RKO (cell line): ENCODE measurements around the gene NBAS.
"Not testable (repeated sequence)": the region's sequence is repeated elsewhere in the genome, so short reads cannot be mapped to it uniquely, and the experiment has no call there.

Experiments
- DNase-seq: peaks from one replicate; pipeline ENCODE4 v3.0.0-alpha.2; 2016; ENCODE audit warnings: low spot score

Gene NBAS

DNA sequence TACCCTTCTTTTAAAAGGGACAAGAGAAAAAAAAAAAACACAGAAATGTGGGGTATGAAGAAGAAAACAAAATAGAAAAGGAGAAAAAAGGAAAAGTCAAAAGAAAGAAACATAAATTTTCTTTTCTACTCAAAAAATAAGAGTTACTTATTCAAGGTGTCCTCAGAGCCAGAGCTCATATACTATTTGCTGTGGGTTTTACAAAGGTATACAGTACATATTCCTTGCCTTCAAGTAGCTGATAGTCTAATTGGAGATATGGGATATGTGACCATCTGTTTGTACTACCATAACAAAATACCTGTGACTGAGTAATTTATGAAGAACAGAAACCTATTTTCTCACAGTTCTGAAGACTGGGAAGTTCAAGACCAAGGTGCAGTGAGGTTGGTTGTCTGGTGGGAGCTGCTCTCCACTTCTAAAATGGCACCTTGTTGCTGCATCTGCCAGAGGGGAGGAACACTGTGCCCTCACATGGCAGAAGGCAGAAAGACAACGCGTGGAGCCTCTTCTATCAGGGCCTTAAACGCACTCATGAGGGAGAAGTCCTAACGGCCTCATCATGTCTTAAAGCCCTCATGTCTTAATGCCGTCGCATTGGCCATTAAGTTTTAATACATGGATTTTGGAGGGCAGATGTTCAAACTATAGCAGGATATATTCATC is 33.9 kb downstream of the NBAS start:
- DNase-seq, result peak; percentile 21

DNA sequence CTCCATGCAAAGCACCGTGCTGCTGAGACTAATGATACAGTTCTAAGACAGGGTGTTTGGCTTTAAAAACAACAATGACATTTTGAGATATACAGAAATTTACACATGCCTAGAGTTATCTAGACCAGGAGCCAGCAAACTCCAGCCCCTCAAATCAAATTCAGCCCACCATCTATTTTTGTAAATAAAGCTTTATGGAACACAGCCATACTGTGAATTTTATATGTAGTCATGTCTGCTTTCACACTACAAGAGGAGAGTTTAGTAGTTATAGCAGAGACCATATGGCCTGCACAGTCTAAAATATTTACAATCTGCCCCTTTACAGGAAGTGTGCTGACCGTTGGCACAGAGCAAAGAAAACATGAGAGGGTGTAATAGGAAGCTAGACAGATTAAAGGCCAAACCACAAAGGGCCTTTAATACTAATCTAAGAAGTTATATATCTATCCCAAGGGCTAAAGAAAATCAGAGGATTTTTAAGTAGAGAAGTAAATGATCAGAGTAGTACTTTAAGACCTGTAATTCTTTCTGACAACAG is 39.4 kb downstream of the NBAS start:
- DNase-seq, result no peak

DNA sequence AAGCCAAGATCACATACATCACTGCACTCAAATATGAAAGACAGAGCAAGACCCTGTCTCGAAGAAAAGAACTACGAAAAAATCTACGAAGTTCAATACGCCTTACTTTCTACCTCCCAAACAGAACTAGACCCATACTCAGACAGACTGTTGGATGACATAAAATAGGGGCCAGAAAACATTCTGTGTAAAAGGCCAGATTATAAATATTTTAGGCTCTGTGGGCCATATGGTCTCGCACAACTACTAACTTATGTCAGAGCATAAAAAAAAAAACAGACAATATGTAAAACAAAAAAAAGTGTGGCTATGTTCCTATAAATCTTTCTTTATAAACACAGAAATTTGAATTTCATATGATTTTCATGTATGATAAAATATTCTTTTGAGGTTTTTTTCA is 40.8 kb downstream of the NBAS start:
- DNase-seq, result no peak

DNA sequence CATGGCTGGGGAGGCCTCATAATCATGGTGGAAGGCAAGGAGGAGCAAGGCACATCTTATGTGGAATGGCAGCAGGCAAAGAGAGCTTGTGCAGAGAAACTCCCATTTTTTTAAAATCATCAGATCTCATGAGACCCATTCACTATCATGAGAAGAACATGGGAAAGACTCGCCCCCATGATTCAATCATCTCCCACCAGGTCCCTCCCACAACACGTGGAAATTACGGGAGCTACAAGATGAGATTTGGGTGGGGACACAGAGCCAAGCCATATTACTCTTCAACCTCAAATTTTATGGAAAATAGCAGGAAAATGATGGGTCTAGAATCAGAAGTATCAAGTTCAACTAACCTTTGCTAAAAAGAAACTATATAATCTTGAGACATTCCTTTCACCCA is 42.4 kb downstream of the NBAS start:
- not testable (repeated sequence) for DNase-seq

DNA sequence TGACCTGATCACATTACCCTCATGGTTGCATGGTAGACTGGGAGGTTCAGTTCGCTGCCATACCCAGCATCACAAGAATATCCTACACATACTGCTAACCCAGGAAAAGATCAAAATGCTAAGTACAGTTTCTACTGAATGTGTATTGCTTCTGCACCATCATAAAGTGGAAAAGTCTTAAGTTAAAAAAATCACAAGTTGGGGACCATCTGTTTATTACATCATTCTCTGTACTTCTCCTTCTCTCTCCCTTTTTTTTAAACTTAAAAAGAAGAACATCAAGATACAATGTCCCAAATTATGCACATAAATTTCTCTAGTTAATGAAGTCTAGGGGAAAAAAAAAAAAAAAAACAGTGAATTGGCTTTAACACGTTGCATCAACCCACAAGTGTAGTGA is 43.3 kb downstream of the NBAS start:
- no peak for DNase-seq

DNA sequence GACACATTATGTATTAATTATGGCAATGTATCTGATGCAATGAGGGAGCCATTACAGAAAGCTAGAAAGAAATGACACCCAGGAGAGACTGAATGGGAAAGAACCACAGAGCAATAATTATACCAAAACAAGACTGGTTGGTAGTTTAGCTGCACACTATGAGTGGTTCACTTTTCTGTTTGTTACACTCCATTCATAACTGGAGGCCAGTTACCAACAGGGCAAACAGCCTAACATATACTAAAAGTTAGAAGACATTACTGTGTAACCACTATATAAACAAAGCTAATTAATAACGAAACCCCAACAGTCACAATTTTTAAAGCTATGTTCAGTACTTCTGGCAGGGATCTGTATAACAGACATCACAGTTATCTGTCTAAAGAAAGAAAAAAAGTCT is 49.4 kb downstream of the NBAS start:
- DNase-seq, result no peak

DNA sequence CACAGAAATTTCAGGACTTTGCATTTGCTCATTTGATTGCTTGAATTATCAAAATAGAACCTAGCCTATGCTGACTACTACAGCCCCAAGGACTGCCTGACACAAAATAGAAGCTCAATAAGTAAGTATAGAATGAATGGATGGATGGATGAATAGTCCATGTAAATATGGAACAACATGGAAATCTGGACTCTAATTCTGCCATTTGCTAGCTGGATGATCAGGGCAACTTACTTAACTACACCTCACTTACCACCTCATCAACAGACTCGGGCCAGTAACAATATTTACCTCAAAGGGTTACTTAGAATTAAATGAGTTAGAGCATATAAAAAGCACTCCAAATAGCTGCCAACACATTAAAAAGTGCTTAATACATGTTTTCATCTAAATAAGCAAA is 50.6 kb downstream of the NBAS start:
- no peak for DNase-seq

DNA sequence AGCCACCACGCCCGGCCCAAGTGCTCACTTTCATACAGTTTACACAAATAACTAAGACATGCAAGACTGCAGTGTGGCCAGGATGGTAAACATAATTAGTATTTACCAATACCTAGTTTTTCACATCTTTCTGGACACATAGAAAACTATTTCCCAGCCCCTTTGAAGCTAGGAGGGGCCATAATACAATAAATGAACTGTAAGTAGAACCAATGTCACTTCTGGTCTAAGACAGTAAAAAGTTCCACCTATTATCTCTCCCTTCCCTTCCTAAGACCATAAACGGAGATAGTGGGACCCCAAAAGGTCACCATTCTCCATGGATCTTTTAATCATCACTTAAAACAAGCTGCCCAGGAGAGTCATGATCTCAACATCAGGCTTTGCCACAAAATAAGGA is 51.0 kb downstream of the NBAS start:
- no peak for DNase-seq

DNA sequence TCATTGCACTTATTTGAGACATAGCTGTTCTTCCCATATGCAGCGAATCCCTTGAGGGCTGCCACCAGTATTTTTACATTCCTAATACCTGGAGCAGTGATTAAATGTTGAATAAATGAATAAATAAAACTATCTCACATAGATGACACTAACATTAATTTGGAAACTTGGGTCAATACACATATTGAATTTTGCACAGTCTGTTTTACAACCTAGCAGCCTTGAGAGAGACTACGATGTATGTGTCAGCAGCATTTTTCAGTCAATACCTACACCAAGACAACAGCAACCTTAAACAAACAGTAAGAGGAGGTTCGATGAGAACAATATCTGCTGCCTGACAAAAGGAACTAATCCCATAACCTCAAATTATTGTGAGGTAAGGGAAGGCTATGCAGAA is 53.4 kb downstream of the NBAS start:
- DNase-seq, result no peak

DNA sequence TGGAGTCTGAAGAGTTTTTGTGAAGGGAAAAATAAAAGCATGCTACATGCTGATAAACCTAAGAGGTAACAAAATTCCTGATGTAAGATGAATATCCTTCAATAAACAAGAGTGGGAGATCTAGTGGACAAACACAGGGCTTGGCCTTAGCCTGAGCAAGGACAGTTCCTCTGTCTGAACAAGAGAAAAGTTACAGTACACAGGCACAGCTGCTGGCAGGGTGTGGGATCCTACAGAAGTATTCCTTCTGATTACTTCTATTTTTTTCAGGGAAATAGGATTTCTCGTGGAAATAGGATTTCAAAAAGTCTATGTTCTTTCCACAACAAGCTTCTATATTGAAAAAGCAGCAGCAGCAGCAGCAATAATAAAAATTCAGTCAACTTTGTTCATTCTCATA is 54.1 kb downstream of the NBAS start:
- DNase-seq, result no peak

DNA sequence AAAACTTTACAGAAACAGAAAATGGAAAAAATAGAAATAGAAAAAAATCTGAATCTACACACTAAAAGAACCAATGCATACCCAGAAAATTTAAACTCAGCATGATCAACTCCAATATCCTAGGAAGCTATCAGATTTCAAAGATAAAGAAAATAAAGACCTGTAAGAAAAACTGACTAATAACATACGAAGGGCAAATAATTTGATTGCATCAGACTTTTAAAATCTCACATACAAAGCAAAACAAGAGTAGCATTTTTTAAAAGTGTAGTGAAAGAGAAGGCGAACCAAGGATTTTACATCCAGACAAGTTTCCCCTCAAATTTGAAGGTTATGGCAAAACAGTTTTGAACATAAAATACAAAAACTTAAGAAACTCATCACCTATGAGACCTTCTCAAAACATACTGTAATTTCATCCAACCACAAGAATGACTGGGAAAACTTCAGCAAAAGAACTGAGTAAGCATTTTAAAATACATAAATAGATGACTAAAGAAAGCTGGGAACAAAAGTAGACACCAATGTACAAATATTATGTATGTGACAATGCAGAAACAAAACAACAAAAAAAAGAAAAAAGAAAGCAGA is 54.8 kb downstream of the NBAS start:
- DNase-seq, result no peak

DNA sequence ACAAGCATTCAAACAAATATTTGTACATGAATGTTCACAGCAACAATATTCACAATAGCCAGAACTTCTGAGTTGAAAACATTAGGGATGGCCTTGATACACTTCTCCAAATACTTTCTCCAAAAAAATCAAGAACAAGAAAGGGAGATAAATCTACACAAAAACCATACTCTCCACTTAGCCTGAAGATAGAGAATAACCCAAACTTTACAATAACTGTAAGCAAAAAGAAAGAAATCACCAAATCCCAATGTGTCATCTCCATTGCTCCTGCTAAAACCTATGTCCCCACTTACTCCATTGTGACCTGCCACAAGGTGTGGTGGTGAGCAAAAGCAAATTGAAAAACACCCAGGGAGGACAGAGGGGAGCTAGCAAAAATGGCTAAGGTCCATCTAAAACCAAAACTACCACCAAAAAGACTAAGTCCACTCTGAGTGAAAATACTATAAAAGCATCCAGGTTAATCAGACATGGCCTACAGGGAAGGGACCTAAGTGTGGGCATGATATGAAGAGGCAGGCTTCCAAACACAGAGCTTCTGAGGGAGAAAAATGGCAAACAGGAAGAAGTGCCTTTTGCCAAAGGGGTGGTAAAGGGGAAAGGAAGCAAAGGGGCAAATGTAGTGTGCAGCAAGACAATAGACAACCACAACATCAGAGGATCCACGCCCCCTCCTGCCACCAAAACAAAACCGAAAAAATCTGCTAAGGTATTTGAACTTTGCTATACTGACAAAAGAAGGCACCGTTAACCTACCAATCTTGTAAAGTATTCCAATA is 56.1 kb downstream of the NBAS start:
- DNase-seq, result no peak

DNA sequence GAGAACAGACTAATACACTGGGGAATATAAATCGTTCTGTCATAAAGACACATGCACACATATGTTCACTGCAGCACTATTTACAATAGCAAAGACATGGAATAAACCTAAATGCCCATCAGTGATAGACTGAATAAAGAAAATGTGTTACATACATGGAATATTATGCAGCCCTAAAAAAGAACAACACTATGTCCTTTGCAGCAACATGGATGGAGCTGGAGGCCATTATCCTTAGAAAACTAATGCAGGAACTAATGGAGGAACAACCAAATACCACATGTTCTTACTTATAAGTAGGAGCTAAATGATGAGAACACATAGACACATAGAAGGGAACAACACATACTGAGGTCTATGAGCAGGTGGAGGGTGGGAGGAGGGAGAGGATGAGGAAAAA is 61.9 kb downstream of the NBAS start:
- DNase-seq, result not testable (repeated sequence)

DNA sequence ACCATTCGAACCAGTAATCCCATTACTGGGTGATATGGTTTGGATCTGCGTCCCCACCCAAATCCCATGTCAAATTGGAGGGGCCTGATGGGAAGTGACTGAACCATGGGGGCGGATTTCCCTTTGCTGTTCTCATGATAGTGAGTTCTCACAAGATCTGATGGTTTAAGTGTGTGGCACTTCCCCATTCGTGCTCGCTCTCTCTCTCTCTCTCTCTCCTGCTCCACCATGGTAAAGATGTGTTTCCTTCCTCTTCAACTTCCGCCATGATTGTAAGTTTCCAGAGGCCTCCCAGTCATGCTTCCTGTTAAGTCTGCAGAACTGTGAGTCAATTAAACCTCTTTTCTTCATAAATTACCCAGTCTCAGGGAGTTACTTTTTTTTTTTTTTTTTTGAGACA is 62.6 kb downstream of the NBAS start:
- no peak for DNase-seq

DNA sequence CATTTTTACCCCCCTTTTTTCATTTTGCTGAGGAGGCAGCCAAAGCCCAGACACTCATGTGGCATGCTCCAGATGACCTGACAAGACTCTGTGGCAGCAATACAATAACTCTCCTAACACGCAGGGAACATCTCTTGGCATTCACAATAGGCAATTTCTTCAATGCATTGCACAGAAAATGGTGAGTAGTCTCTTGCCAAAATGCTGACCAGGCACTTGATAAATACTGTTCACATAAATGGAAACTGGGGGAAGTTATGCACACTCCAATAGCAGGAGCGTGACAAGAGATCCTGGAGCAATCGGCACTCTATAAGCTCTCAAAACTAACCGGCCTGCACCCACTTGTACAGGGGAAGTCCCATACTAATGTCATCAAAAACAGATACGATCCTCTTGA is 66.3 kb downstream of the NBAS start:
- no peak for DNase-seq

DNA sequence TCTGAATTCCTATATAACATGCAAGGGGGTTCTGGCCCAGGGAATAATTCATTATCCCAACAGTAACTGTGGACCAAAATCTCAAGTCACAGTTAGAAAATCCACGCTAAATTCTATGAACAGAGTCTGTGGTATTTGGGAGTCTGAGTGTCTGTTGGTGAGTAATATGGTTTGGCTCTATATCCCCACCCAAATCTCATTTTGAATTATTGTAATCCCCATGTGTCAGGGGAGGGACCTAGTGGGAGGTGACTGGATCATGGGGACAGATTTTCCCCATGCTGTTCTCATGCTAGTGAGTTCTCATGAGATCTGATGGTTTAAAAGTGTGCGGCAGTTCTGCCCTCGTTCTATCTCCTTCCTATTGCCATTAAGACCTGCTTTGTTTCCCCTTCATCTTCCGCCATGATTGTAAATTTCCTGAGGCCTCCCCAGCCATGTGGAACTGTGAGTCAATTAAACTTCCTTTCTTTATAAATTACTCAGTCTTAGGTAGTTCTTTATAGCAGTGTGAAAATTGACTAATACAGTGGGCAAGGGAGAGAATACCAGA is 68.3 kb downstream of the NBAS start:
- no peak for DNase-seq

DNA sequence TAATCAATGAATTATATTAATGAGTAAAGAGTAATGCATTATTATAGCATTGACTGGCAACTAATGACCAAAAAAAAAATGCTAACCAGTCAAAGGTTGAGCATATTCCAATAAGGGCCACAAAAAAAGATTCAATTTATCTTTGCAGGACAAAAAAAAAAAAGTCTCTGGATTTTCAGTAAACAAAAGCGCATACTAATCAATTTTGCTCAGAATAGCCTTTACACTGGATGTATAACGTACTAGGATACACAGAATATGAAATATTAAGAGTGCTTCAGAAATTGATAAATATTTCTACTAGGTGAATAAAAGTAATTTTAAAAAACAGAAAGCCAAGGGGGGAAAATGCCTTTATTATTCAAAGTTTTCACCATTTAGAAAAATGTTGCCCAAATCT is 74.4 kb downstream of the NBAS start:
- no peak for DNase-seq

DNA sequence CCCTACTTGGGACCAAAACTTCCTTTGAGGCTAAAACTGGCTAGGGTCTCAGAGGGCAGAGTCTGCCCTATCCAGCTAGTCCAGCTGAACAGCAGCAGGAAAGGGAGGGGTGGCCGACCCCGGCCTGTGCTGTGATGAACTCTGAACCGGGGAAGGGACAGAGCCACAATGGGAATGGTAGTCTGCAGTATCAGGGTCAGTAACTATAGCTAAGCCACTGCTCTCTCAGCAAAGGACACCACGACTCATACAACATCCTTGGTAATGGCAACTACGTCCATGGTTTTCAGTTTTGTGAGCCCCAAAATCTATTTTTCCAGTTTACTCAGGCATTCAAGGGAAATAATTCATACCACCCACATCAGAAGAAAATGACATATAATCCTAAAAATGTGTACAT is 75.2 kb downstream of the NBAS start:
- DNase-seq, result no peak

DNA sequence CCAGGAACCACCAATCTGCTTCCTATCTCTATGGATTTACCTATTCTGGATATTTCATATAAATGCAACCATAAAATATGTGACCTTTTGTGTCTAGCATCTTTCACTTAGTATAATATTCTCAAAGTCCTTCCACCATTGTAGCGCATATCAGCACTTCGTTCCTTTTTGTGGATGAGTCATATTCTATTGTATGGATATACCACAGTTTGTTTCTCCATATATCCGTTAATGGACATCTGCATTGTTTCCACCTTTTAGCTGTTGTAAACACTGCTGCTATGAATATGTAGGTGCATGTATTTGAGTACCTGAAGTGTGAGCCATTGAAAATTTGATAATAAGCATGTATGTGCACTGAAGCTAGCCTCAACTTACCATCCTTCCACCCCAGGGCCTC is 80.1 kb downstream of the NBAS start:
- DNase-seq, result no peak

DNA sequence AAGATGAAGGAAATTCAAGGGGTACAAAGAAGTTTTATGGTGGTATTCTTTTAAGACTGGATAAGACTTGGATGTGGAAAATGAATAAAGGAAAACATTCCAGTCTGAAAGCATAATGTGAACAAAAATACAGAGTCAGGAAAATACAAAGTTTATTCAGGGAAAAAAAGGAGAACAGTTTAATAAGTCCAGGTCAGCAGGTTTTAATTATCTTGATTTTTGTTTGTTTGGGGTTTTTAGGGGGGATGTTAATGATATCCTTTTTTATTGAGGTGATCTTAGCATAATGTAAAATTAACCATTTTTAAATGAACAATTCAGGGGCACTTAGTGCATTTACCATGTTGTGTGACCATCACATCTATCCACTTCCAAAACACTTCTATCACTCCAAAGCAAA is 80.6 kb downstream of the NBAS start:
- DNase-seq, result no peak

DNA sequence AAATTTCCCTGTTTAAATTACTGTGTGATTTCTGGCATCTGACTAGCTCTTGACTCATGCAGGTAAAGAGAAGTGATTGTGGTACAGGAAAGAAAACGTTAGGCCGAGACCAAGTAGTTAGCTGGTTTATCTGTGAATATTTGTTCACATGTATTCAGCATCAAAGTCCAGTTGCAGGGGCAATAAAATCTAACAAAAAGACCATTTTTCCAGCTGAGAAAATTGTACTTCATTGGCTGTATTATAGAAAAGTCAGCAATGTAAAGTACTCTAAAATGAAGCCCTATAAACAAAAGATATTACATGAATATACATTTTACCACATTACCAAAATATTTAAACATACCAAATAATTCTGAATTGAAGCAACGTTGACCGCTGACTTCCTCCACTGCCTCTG is 88.3 kb downstream of the NBAS start:
- no peak for DNase-seq

DNA sequence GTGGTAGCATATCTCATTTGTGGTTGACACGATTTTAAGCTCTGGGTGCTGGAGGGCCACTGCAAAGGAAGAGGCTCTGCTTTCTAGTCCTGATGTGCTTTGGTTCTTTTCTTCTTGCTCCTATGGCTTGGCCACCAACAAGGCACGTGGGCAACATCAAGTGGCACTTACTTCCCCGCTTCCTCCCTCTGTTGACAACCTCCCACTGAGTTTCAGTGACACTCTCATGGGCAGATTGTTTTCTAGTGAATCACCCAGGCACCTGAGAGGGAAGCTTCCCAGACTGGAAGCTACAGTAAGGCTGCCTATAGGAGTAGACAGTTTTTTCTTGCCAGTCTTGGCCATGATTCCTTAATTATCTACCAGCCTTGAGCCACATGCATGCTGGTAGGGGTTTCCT is 89.0 kb downstream of the NBAS start:
- DNase-seq, result no peak

DNA sequence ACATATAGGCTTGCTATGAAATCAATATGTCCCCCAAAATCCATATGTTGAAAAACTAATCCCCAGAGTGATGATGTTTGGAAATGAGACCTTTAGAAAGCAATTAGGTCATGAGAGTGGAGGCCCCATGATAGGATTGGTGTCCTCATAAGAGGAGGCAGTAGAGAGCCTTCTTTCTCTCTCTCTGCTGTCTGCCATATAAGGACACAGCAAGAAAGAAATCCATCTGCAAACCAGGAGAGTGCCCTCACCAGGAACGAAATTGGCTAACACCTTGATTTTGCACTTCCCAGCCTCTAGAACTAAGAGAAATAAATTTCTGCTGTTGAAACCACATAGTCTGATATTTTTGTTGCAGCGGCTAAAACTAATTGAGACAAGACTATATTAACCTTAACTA is 89.5 kb downstream of the NBAS start:
- peak; percentile 13 for DNase-seq
